Measurements from ENCODE around the gene SLC25A45. TPM values are rescaled to one million over a fixed set of nuclear protein-coding genes. Genes with fewer than 3 reads are reported as not detected.

Gene SLC25A45
- total RNA-seq, 1 donor from 2014 or later: 0.26 TPM

- Histone ChIP-seq H3K27me3 (ENCODE audit: control insufficient read depth, insufficient read depth, low read length) (peaks cover 6% of the 10 kb centered on the region), H3K4me3 (ENCODE audit: low read depth, low read length) (no peak overlapping the region), H3K36me3 (ENCODE audit: control insufficient read depth, insufficient read depth, low read length) (peaks cover 6% of the 10 kb centered on the region)
- FAIRE-seq (no peak), DNase-seq (ENCODE audit: low read depth) (no peak)
- no peak for TF ChIP-seq CTCF (IDR thresholded peaks at IDR 0.05; ENCODE audit: insufficient read depth, low read length, severe bottlenecking)
Measured at GRCh38 chr11:65356394-65356972, 26.0 kb downstream of the SLC25A45 start.

GRCh38 chr11:65355776-65356393 lies 26.6 kb downstream of the SLC25A45 start:
- TF ChIP-seq CTCF (IDR thresholded peaks at IDR 0.05; ENCODE audit: insufficient read depth, low read length, severe bottlenecking): no peak
- FAIRE-seq (no peak), DNase-seq (ENCODE audit: low read depth) (peak; percentile 26)
- peak overlapping the region; percentile 47 for H3K4me3 ChIP-seq (ENCODE audit: low read depth, low read length)
- H3K36me3 ChIP-seq (ENCODE audit: control insufficient read depth, insufficient read depth, low read length): peaks cover 6% of the 10 kb centered on the region
- H3K27me3 ChIP-seq (ENCODE audit: control insufficient read depth, insufficient read depth, low read length): peaks cover 6% of the 10 kb centered on the region

- peaks cover 6% of the 10 kb centered on the region for H3K27me3 ChIP-seq (ENCODE audit: control insufficient read depth, insufficient read depth, low read length)
- no peak for TF ChIP-seq CTCF (IDR thresholded peaks at IDR 0.05; ENCODE audit: insufficient read depth, low read length, severe bottlenecking)
- peaks cover 8% of the 10 kb centered on the region for H3K36me3 ChIP-seq (ENCODE audit: control insufficient read depth, insufficient read depth, low read length)
- FAIRE-seq (no peak), DNase-seq (ENCODE audit: low read depth) (no peak)
- H3K4me3 ChIP-seq (ENCODE audit: low read depth, low read length): peak overlapping the region; percentile 47
Measured at GRCh38 chr11:65355013-65355775, 27.3 kb downstream of the SLC25A45 start.

GRCh38 chr11:65354265-65355012 lies 28.0 kb downstream of the SLC25A45 start, which contains the start of gene TIGD3:
Gene TIGD3, plus strand, starts transcription at chr11:65354751. Its CDS starts 1,058 bp downstream, at chr11:65355809.
- peaks cover 6% of the 10 kb centered on the region for H3K27me3 ChIP-seq (ENCODE audit: control insufficient read depth, insufficient read depth, low read length)
- no peak for FAIRE-seq
- no peak for TF ChIP-seq CTCF (IDR thresholded peaks at IDR 0.05; ENCODE audit: insufficient read depth, low read length, severe bottlenecking)

GRCh38 chr11:65353900-65354264 lies 28.6 kb downstream of the SLC25A45 start:
- peaks cover 13% of the 10 kb centered on the region for H3K36me3 ChIP-seq (ENCODE audit: control insufficient read depth, insufficient read depth, low read length)
- peaks cover 6% of the 10 kb centered on the region for H3K27me3 ChIP-seq (ENCODE audit: control insufficient read depth, insufficient read depth, low read length)
- no peak for TF ChIP-seq CTCF (IDR thresholded peaks at IDR 0.05; ENCODE audit: insufficient read depth, low read length, severe bottlenecking)
- DNase-seq (ENCODE audit: low read depth) (no peak), FAIRE-seq (no peak)
- H3K4me3 ChIP-seq (ENCODE audit: low read depth, low read length): peak overlapping the region; percentile 47

More at GRCh38 chr11:65354265-65355012, 28.0 kb downstream of the SLC25A45 start, which contains the start of gene TIGD3:
- peaks cover 10% of the 10 kb centered on the region for H3K36me3 ChIP-seq (ENCODE audit: control insufficient read depth, insufficient read depth, low read length)
- peak; percentile 82 for DNase-seq (ENCODE audit: low read depth)
- peak within 1 kb of the TSS; percentile 47 for H3K4me3 ChIP-seq (ENCODE audit: low read depth, low read length)

Measured in bronchial epithelial cell (primary cell).